Hepatocyte (in vitro differentiated cells): ENCODE results near the gene ARHGAP33.

Experiments used
- CTCF ChIP-seq: fragments of 200-600 bp; sonication (generic); IDR thresholded peaks from 2 replicates; pipeline ENCODE4 v1.5.1; 2016; ENCODE audit warnings: antibody characterized with exemption, mild to moderate bottlenecking; ENCODE audit not compliant: poor library complexity
- EZH2 ChIP-seq: fragments of 200-600 bp; sonication (generic); IDR thresholded peaks from 2 replicates; pipeline ENCODE4 v1.6.1; 2016; ENCODE audit warnings: antibody characterized with exemption, mild to moderate bottlenecking, borderline replicate concordance
- EZH2phosphoT487 ChIP-seq: fragments of 200-600 bp; sonication (generic); IDR thresholded peaks from one replicate; pipeline ENCODE4 v1.6.1; 2018; ENCODE audit warnings: antibody characterized with exemption, mild to moderate bottlenecking, low read depth, moderate library complexity; ENCODE audit not compliant: unreplicated experiment, severe bottlenecking

GRCh38 chr19:35757231-35757748 lies 18.1 kb upstream of the ARHGAP33 start:
- TF ChIP-seq CTCF (no peak), EZH2 (no peak), EZH2phosphoT487 (no peak)
